ENCODE results near the gene LGALS3BP.

DNA sequence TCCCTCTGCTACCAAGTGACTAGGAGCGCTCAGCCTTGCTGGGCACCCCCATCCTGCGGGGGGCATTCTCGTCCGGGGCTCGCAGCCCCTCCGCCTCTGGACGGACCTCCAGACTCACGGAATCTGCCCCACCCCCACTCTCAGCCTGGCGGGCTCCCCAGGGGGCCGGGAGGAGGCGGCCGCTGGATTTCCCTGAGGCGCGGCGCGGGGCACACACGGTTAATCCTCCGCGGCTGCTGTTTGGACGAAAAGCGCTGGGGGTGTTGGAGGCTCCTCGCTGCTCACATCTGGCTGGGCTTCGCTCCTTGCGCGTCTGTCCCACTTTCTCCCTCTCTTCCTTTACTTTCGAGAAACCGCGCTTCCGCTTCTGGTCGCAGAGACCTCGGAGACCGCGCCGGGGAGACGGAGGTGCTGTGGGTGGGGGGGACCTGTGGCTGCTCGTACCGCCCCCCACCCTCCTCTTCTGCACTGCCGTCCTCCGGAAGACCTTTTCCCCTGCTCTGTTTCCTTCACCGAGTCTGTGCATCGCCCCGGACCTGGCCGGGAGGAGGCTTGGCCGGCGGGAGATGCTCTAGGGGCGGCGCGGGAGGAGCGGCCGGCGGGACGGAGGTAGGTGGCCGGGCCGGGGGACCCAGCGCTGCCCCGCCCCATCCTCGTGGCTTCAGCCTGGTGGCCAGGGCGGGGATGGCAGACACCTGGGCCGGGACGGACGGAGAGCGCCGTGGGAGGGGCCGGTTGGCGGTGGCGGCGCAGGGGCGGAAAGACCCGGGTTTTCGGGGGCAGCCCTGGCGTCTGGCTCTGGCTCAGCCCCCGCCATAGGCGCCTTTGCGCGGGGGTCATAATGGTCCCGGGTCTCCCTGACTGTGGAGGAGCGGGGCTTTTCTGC lies 44.4 kb upstream of the LGALS3BP start, which contains the start of gene C1QTNF1:
- TF ChIP-seq, protein P1, sequence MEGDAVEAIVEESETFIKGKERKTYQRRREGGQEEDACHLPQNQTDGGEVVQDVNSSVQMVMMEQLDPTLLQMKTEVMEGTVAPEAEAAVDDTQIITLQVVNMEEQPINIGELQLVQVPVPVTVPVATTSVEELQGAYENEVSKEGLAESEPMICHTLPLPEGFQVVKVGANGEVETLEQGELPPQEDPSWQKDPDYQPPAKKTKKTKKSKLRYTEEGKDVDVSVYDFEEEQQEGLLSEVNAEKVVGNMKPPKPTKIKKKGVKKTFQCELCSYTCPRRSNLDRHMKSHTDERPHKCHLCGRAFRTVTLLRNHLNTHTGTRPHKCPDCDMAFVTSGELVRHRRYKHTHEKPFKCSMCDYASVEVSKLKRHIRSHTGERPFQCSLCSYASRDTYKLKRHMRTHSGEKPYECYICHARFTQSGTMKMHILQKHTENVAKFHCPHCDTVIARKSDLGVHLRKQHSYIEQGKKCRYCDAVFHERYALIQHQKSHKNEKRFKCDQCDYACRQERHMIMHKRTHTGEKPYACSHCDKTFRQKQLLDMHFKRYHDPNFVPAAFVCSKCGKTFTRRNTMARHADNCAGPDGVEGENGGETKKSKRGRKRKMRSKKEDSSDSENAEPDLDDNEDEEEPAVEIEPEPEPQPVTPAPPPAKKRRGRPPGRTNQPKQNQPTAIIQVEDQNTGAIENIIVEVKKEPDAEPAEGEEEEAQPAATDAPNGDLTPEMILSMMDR (IDR thresholded peaks at IDR 0.05): peak; percentile 29; the same call in 1 of the 2 replicates
- TF ChIP-seq POLR2AphosphoS5 (IDR thresholded peaks at IDR 0.05; ENCODE audit: low read depth, low read length) (no peak), TCF7L2 (IDR thresholded peaks at IDR 0.05; ENCODE audit: low read depth, low read length) (no peak), SIN3A (IDR thresholded peaks at IDR 0.05; ENCODE audit: borderline replicate concordance, insufficient read depth, low read depth, low read length) (no peak)
- TF ChIP-seq, protein P2, sequence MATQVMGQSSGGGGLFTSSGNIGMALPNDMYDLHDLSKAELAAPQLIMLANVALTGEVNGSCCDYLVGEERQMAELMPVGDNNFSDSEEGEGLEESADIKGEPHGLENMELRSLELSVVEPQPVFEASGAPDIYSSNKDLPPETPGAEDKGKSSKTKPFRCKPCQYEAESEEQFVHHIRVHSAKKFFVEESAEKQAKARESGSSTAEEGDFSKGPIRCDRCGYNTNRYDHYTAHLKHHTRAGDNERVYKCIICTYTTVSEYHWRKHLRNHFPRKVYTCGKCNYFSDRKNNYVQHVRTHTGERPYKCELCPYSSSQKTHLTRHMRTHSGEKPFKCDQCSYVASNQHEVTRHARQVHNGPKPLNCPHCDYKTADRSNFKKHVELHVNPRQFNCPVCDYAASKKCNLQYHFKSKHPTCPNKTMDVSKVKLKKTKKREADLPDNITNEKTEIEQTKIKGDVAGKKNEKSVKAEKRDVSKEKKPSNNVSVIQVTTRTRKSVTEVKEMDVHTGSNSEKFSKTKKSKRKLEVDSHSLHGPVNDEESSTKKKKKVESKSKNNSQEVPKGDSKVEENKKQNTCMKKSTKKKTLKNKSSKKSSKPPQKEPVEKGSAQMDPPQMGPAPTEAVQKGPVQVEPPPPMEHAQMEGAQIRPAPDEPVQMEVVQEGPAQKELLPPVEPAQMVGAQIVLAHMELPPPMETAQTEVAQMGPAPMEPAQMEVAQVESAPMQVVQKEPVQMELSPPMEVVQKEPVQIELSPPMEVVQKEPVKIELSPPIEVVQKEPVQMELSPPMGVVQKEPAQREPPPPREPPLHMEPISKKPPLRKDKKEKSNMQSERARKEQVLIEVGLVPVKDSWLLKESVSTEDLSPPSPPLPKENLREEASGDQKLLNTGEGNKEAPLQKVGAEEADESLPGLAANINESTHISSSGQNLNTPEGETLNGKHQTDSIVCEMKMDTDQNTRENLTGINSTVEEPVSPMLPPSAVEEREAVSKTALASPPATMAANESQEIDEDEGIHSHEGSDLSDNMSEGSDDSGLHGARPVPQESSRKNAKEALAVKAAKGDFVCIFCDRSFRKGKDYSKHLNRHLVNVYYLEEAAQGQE (IDR thresholded peaks at IDR 0.05; ENCODE audit: insufficient read depth in 1 of 2, low read depth in 2 of 2, low read length in 1 of 2): no peak

Data from Panc1 (cell line).